ENCODE measurements around the gene MUC3A. TPM values are rescaled to one million over a fixed set of nuclear protein-coding genes. Genes with fewer than 3 reads are reported as not detected.

Gene MUC3A
- total and polyA plus RNA-seq, 2 of the 8 experiments (the other 6 are each of a cell fraction or from before 2014, with no cell fraction given): 15.4 to 43.9 TPM

DNA sequence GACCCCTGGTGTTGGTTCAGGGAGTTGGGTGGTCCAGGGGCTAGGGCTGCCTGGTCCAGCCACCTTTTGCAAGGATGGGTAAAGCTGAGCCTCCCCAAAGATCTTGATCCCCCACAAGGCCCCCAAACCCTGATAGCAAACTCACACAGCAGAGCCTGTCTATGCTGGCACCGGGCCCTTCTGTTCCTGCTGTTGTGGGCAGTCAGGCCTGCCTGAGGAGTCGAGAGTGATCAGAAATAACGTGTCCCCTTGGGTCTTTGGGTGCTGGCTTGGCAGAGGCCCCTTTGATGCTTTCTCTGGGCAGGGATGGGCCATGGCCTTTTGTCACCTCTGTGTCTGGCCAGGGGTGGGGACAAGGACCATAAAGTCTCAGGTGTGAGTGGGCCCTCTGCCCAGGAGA lies 19.3 kb downstream of the MUC3A start (continued):
- TF ChIP-seq GTF2F1 (IDR thresholded peaks at IDR 0.05; ENCODE audit: borderline replicate concordance, low read depth, low read length) (no peak), NANOG (IDR thresholded peaks at IDR 0.05; ENCODE audit: insufficient read depth, low read depth, low read length, poor library complexity, severe bottlenecking) (no peak), RXRA (IDR thresholded peaks at IDR 0.05; ENCODE audit: insufficient read depth, low read depth, low read length) (no peak), POLR2AphosphoS5 (IDR thresholded peaks at IDR 0.05; ENCODE audit: low read depth, low read length) (no peak), TBP (IDR thresholded peaks at IDR 0.05; ENCODE audit: low read depth, low read length) (no peak)

Measured in H1 (cell line).